Measurements from ENCODE around the gene AJM1.

AJM1 gene

DNA sequence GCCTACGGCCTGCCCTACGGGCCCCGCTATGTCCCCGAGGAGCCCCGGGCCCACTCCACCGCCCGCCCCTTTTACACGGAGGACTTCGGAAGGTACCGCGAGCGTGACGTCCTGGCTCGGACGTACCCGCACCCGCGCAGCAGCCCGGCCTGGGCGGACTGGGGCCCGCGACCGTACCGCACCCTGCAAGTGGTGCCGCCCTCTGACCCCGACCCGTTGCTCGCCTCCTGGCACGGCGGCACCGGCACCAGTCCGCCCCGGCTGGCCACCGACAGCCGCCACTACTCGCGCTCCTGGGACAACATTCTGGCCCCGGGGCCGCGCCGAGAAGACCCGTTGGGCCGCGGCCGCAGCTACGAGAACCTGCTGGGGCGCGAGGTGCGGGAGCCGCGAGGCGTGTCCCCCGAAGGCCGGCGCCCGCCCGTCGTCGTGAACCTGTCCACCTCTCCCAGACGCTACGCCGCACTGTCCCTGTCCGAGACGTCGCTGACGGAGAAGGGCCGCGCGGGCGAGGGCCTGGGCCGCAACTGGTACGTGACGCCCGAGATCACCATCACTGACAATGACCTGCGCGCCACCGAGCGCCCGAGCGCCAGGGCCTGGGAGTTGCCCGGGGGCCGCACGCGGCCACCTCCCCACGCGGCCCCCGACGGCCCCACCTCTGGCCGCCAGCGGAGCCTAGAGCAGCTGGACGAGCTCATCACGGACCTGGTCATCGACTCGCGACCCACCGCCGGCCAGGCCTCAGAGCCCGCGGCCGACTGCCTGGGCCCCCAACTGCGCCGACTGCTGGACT is 3.4 kb downstream of the AJM1 start:
- no peak for DNase-seq (ENCODE audit: low read depth)

DNA sequence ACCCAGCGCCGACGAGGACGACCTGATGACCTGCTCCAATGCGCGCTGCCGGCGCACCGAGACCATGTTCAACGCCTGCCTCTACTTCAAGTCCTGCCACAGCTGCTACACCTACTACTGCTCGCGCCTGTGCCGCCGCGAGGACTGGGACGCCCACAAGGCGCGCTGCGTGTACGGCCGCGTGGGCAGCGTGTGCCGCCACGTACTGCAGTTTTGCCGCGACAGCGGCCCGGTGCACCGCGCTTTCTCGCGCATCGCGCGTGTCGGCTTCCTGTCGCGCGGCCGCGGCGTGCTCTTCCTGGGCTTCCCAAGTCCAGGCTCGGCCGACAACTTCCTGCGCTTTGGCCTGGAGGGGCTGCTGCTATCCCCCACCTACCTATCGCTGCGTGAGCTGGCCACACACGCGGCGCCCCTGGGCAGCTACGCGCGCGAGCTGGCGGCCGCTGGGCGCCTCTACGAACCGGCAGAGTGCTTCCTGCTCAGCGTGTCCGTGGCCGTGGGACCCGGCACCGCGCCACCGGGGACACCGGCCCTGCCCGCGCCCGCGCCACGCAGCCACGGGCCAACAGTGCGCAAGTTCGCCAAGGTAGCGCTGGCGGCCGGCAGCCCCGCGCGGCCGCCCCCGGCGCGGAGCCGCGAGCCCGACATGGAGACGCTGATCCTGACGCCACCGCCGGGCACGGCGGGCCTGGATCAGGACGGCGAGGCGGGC is 4.3 kb downstream of the AJM1 start:
- no peak for DNase-seq (ENCODE audit: low read depth)

DNA sequence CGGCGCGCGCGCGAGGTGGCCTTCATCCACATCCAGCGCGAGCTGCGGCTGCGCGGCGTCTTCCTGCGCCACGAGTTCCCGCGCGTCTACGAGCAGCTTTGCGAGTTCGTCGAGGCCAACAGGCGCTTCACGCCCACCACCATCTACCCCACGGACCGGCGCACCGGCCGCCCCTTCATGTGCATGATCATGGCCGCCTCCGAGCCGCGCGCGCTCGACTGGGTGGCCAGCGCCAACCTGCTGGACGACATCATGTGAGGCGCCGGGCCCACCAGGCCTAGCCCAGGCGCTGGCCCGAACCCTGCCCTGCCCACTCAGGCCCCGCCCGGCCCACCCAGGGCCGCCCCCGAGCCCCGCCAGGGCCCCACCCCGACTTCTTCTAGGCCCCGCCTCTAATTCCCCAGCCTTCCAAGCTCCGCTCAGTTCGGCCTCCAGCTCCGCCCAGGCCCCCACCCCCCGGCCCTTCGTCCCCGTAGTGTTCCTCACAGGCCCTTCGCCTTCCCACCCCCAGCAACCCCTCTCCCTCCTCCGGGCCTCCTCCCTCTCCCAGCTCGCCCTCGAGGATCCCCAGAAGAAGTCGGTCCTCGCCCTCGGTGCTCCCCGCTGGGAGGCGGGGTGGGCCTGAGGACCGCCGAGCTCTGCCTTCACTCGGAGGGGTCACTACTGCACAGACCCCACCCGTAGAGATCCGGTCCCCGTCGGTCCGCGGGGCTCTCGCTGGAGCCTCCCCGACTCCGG is 5.0 kb downstream of the AJM1 start:
- no peak for DNase-seq (ENCODE audit: low read depth)

DNA sequence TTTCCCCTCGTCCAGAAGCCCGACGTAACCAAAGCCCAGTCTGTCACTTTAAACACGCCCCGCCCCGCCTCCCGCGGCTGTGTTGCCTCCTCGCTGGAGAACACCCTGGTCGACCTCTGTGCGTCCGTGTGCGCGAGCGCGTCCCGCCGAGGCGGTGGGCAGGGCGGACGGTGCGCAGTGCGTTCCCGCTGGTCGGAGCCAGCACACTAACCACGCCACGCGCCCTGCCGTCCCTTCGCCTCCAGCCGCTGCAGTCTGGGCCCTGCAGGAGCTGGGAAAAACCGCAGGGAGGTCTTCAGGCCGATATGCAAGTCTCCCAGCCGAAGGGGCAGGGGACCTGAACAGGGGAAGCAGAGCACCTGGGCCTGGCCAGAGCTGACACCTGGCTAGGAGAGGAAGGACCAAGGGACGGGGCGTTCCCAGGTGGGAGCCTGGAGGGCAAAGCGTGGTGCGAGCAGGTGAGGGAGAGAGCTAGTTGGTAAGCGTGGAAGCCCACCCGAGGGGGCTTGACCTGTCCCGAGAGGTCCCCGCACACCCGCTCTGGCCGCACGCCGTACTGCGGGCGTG is 5.6 kb downstream of the AJM1 start:
- no peak for DNase-seq (ENCODE audit: low read depth)

DNA sequence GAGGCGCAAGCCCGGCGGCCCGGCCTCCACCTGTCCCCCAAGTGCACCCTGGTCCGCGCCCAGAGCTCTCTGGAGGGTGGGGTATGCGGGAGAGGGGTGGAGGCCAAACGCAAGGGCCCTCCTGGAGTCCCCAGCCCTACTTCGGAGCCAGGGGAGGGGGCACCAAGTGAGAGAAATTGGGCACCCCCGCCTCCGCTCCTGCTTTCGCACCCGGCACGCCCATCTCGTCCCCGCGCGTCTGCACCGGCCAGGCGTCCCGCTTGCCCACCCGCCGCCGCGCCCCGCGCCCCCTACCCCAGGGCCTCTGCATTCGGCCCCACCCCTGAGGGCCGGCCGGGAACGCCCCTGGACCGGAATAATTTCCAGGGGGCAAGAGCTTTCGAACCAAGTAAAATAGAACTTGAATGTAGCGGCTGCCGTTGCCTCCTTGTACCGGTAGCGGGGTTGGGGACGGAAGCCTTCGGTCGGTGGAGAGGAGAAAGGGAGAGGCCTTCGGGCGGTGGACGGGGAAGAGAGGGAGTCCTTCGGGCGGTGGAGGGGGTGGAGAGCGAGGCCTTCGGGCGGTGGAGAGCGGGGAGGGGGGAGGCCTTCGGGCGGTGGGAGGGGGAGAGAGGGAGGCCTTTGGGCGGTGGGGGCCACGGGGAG is 6.2 kb downstream of the AJM1 start:
- DNase-seq (ENCODE audit: low read depth) = no peak

DNA sequence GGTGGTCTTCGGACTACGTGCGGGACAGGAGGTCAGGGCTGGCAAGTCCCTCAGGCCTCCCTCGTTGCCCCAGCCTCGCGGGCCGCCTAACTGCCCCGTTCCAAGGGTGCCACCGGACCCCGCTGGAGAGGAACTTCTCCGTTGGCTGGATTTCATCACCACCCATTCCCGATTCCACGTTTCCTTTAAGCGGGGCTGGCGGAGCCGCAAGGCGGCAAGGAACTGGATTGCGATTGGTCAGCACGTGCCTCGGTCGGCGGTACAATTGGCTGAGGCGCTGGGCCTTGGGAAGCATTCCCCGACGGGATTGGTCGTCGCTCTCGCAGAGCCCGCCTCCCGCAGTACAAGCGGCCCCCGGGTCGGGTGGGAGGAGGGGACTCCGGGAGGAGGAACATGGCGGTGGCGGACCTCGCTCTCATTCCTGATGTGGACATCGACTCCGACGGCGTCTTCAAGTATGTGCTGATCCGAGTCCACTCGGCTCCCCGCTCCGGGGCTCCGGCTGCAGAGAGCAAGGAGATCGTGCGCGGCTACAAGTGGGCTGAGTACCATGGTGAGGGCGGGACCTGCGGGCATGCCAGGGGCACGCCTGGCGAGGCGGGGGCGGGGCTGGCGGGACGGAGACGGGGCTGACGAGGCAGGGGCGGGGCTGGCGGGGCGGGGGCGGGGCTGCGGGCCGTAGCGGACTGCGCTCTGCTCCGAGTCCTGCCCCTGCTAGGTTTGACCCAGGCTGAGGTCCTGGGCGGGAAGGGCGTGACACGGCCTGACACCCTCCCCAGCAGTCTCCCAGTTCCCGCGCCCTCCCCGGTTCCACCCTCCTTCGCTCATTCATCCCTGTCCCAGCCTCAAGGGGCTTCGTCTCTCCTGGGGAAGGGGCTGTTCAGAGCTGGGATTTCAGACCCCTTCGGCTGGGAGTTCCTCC is 7.0 kb downstream of the AJM1 start, which contains the start of gene PHPT1:
PHPT1 (plus strand) TSS at position 372 of the 922 bp plus-strand sequence; CDS start at position 394, 22 bp downstream.
- DNase-seq (ENCODE audit: low read depth) = peak; percentile 85

DNA sequence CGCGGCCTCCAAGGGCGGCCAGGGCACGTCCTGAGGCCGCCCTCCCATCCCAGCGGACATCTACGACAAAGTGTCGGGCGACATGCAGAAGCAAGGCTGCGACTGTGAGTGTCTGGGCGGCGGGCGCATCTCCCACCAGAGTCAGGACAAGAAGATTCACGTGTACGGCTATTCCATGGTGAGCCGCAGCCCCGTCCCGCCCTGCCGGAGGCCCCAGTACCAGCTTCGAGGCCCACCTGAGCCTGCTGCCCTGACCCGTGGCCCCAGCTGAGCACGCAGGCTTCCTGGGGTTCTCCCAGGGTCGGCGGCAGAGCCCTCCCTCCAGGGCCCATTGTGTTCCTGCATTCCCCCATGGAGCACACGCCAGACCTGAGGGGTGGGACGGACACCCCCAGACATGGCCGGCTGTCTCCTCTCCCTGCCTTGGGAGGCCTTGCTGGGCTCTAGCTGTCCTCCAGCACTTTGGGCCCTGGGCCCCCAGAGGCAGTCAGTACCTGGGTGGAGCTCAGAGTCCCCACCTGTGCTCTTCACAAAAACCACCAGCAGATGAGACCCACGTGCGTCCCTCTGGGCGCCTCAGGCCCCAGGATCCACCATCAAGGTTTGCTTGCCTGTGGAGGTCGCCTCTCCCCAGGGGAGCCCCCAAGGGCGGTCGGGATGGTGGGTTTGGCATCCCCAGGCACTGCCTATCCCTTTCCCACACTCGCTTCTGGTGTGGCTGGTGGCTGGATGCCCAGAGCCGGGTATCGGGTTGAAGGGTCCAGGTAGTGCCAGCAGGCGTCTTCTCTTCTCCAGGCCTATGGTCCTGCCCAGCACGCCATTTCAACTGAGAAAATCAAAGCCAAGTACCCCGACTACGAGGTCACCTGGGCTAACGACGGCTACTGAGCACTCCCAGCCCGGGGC is 7.9 kb downstream of the AJM1 start:
- no peak for DNase-seq (ENCODE audit: low read depth)

DNA sequence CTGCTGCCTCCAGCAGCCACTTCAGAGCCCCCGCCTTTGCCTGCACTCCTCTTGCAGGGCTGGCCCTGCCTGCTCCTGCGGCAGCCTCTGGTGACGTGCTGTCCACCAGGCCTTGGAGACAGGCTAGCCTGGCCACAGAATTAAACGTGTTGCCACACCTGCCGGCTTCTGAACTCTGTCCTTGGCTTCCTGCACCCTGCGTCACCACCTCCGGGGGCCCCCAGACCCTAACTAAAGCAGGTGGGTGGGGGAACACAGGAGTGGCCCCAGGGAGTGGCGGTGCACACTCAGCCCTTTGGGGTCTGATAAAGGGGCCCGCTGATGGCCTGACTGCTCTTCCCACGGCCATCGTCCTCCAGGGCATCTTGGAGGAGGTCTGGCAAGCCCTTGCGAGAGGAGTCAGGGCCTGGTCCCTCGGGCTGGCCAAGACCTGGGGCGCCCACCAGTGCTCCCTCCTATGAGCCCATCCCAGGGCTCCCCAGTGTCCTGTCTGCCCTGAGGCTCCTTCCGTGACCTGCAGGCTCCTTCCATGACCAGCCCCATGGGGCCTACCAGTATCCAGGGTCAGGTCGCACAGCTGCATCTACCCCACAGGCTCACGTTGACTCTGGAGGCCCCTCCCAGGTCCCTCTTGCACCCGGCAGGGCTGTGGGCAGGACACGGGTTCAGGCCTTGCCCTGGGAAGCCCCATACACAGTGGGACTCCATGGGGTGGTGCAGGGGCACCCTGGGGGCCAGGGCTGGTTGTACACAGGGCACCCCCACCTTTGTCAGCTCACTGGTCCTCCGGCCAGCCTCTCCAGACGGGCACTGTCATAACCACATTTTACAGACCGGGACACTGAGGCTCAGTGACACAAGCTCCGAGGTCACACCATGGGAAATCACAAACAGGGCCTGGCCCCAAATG is 8.8 kb downstream of the AJM1 start:
- DNase-seq (ENCODE audit: low read depth) = no peak

DNA sequence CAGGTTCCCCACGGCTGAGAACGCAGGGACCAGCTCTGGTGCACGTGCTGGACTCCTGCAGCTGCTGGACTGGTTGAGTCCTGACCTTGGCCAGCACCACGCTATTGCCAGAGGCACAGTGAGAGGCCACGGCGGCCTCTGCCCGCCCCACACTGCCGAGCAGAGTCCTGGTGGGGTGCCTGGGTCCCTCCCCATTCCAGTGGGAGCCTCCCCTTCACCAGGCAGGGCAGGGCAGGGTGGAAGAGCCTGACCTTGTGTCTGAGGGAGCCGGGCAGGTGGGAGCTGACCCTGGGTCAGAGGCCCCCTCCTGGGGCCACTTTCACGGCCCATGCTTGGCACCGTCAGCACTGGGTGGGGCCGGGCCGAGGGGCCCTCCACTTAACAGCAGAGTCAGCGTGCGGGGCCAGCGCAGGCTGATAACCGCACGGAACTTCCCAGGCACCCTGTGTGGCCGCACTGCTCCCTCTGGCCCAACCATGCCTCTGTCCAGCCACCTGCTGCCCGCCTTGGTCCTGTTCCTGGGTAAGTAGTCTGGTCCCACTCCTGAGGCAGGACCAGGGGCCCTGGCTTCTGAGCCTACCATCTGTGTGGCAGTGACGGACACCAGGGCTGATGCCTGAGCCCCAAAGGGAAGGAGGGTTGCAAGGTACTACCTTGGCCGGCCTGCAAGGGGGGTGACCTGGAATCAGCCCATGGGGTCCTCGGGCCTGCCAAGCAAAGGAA is 9.8 kb downstream of the AJM1 start, which contains the start of gene MAMDC4:
MAMDC4 (plus strand) TSS at position 406 of the 723 bp plus-strand sequence; CDS start at position 477, 71 bp downstream.
- no peak for DNase-seq (ENCODE audit: low read depth)

DNA sequence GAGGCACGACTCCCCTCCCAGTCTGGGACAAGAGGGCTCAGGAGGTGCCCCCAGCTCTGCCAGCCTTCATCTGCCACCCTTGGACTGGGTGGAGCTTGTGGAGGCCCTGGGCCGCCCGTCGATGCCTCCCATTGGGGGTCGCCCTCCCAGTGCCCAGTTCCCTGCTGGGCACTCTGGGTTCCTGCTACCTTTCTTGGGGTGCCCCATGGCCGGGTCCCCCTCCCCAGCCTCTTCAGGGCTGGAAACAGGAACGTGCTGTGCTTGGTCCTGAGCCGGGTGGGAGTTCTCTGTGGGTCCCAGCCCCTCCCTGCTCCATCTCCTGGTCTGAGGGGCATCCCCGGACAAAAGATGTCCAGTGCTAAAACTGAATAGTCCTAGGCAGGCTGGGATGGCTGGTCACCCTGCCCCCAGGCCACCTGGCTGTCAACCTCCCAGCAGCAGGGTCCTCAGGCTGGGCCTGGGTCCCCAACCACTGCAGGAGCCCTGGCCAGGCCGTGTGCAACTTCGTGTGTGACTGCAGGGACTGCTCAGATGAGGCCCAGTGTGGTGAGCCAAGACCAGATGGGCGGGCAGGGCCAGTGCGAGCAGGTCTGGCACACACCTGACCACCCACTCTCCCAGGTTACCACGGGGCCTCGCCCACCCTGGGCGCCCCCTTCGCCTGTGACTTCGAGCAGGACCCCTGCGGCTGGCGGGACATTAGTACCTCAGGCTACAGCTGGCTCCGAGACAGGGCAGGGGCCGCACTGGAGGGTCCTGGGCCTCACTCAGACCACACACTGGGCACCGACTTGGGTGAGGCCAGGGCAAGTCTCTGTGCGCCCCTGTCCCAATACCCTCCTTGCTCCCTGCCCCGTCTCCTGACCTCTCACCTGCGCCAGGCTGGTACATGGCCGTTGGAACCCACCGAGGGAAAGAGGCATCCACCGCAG is 10.7 kb downstream of the AJM1 start:
- no peak for DNase-seq (ENCODE audit: low read depth)

DNA sequence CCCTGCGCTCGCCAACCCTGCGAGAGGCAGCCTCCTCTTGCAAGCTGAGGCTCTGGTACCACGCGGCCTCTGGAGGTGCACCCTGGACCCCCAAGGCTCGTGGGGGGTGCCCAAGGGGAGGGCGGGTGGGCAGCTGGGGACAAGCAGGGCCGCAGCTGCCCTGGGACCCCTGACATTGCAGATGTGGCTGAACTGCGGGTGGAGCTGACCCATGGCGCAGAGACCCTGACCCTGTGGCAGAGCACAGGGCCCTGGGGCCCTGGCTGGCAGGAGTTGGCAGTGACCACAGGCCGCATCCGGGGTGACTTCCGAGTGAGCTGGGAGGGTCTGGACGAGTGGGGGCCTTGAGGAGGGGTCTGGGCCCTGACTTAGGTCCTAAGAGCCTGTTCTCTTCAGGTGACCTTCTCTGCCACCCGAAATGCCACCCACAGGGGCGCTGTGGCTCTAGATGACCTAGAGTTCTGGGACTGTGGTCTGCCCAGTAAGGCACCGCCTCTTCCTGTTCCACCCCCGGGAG is 11.4 kb downstream of the AJM1 start:
- no peak for DNase-seq (ENCODE audit: low read depth)

DNA sequence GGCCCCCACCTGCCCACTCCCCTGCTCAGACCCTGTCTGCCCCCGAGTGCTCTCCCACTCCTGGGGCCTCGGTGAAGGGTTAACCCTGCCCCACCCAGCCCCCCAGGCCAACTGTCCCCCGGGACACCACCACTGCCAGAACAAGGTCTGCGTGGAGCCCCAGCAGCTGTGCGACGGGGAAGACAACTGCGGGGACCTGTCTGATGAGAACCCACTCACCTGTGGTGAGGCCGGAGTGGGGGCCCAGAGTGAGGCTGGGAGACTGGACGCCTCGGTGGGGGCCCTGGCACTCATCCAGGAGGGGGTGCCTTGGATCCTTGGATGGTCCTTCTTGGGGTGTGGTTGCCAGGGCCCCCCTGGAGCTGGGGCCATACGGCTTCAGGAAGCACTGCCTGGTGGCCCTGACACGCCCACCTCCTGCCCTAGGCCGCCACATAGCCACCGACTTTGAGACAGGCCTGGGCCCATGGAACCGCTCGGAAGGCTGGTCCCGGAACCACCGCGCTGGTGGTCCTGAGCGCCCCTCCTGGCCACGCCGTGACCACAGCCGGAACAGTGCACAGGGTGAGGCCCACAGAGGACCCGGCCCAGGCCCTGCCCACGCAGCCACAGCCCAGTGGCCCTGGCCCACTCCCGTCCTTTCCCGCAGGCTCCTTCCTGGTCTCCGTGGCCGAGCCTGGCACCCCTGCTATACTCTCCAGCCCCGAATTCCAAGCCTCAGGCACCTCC is 12.0 kb downstream of the AJM1 start:
- no peak for DNase-seq (ENCODE audit: low read depth)

DNA sequence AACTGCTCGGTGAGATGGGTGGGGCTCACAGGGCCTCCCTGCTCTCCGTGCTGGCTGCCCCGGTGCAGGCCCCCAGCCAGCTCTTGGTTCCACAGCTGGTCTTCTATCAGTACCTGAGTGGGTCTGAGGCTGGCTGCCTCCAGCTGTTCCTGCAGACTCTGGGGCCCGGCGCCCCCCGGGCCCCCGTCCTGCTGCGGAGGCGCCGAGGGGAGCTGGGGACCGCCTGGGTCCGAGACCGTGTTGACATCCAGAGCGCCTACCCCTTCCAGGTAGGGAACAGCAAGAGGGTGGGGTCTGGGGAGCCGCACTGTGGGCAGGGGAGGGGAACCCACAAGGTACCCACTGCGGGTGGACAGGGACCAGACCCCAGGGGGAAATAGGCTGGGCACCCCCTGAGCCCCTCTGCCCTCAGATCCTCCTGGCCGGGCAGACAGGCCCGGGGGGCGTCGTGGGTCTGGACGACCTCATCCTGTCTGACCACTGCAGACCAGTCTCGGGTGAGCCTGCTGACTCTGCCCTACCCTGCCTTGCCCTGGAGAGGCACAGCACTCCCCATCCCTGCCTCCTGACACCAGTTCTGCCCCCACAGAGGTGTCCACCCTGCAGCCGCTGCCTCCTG is 12.7 kb downstream of the AJM1 start:
- DNase-seq (ENCODE audit: low read depth) = no peak

DNA sequence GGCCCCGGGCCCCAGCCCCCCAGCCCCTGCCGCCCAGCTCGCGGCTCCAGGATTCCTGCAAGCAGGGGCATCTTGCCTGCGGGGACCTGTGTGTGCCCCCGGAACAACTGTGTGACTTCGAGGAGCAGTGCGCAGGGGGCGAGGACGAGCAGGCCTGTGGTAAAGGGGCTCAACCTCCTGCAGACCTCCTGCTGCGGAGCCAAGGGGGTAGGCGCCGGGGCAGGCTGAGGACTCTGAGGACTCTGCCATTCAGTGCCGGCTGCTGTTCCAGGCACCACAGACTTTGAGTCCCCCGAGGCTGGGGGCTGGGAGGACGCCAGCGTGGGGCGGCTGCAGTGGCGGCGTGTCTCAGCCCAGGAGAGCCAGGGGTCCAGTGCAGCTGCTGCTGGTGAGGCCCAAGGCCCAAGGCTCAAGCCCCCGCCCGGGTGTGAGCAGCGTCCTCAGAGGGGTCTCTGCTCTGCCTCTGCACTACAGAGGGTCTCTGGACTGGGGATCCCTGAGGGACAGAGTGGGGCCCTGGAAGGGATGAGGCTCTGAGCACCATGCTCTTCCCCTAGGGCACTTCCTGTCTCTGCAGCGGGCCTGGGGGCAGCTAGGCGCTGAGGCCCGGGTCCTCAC is 13.3 kb downstream of the AJM1 start:
- no peak for DNase-seq (ENCODE audit: low read depth)

DNA sequence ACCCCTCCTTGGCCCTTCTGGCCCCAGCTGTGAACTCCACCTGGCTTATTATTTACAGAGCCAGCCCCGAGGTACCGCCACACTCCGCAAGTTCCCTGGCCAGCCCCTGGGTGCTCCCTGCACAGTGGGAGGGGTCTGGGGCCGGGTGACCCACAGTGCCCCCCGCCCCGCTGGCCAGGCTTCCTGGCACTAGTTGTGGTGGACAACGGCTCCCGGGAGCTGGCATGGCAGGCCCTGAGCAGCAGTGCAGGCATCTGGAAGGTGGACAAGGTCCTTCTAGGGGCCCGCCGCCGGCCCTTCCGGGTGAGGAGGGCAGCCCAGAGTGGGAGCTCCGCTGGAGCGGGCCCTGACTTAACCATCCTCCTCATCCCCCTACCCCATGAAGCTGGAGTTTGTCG is 13.8 kb downstream of the AJM1 start:
- DNase-seq (ENCODE audit: low read depth) = no peak
